Panc1 (cell line): ENCODE data around the gene SORT1.

Experiments
- POLR2AphosphoS5 ChIP-seq: IDR thresholded peaks from 2 replicates; pipeline ENCODE4 v1.6.1; 2012; ENCODE audit warnings: mild to moderate bottlenecking, low read depth, low read length, moderate library complexity
- SIN3A ChIP-seq: IDR thresholded peaks from 2 replicates; pipeline ENCODE4 v1.6.1; 2012; ENCODE audit warnings: low read depth, mild to moderate bottlenecking, low read length, moderate library complexity, borderline replicate concordance; ENCODE audit not compliant: insufficient read depth
- TF ChIP-seq, protein P1 (sequence below): fragments of 450-650 bp; IDR thresholded peaks from 2 replicates; pipeline ENCODE4 v1.5.1; 2017; ENCODE audit warnings: mild to moderate bottlenecking
- TF ChIP-seq, protein P2 (sequence below), 2 experiments: IDR thresholded peaks; 2 replicates each; pipeline ENCODE4 v1.6.1; 2011 to 2012; ENCODE audit warnings: low read depth in 2 of 2, control low read depth in 1 of 2, low read length in 1 of 2, mild to moderate bottlenecking in 1 of 2, moderate library complexity in 1 of 2; ENCODE audit not compliant: insufficient read depth in 1 of 2

GRCh38 chr1:109354929-109355328 is 42.8 kb downstream of the SORT1 start:
- TF ChIP-seq, protein P1, sequence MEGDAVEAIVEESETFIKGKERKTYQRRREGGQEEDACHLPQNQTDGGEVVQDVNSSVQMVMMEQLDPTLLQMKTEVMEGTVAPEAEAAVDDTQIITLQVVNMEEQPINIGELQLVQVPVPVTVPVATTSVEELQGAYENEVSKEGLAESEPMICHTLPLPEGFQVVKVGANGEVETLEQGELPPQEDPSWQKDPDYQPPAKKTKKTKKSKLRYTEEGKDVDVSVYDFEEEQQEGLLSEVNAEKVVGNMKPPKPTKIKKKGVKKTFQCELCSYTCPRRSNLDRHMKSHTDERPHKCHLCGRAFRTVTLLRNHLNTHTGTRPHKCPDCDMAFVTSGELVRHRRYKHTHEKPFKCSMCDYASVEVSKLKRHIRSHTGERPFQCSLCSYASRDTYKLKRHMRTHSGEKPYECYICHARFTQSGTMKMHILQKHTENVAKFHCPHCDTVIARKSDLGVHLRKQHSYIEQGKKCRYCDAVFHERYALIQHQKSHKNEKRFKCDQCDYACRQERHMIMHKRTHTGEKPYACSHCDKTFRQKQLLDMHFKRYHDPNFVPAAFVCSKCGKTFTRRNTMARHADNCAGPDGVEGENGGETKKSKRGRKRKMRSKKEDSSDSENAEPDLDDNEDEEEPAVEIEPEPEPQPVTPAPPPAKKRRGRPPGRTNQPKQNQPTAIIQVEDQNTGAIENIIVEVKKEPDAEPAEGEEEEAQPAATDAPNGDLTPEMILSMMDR, result no peak
- TF ChIP-seq POLR2AphosphoS5, result no peak
- TF ChIP-seq, protein P2, sequence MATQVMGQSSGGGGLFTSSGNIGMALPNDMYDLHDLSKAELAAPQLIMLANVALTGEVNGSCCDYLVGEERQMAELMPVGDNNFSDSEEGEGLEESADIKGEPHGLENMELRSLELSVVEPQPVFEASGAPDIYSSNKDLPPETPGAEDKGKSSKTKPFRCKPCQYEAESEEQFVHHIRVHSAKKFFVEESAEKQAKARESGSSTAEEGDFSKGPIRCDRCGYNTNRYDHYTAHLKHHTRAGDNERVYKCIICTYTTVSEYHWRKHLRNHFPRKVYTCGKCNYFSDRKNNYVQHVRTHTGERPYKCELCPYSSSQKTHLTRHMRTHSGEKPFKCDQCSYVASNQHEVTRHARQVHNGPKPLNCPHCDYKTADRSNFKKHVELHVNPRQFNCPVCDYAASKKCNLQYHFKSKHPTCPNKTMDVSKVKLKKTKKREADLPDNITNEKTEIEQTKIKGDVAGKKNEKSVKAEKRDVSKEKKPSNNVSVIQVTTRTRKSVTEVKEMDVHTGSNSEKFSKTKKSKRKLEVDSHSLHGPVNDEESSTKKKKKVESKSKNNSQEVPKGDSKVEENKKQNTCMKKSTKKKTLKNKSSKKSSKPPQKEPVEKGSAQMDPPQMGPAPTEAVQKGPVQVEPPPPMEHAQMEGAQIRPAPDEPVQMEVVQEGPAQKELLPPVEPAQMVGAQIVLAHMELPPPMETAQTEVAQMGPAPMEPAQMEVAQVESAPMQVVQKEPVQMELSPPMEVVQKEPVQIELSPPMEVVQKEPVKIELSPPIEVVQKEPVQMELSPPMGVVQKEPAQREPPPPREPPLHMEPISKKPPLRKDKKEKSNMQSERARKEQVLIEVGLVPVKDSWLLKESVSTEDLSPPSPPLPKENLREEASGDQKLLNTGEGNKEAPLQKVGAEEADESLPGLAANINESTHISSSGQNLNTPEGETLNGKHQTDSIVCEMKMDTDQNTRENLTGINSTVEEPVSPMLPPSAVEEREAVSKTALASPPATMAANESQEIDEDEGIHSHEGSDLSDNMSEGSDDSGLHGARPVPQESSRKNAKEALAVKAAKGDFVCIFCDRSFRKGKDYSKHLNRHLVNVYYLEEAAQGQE (IDR thresholded peaks at IDR 0.05; ENCODE audit: insufficient read depth in 1 of 2, low read depth in 2 of 2, low read length in 1 of 2), result no peak
- no peak for TF ChIP-seq SIN3A
